Measurements from ENCODE around the gene AADAT.

DNA sequence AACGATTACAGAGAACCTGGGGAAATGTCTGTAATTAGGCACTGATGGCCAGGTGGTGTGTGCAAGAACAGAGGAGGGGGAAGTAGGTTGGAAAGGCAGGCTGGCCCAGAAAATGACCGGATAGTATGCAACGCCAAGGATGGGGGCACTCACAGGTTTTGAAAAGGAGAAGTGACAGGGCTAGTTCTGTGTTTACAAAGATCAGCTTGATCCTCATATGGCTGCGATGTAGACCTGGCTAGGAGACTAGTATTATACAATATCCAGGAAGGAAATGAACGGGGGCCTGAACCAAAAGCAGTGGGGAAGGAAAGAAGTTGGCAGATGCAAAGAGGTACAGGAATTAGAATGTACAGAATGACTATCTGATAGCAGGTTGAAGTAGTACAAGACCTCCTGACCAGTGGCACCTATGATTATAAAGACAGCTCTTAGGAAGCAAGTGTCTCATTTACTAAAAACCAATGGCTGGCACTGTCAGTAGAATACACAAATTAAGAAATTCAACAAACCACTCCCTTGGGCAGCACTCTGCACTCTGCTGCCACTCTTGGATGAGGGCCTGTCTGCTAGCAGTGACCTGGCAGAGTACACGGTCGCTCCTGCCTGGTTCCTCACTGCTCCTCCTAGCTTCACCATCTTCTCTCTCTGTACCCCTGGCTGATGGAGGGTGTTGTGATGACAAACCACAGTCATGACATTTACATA, 77.7 kb downstream of the AADAT start:
- no peak for TF ChIP-seq YY1 (IDR thresholded peaks at IDR 0.05; ENCODE audit: insufficient read depth, insufficient read length)
- no peak for TF ChIP-seq ZNF274 (IDR thresholded peaks at IDR 0.05; ENCODE audit: low read depth, low read length)
